Measurements from ENCODE around the gene NOC2L.
"Not testable (repeated sequence)": the region's sequence is repeated elsewhere in the genome, so short reads cannot be mapped to it uniquely, and the experiment has no call there.

The NOC2L gene

GRCh38 chr1:997993-998744 lies 39.1 kb upstream of the NOC2L start:
- Mint-ChIP-seq H3K27ac (no peak overlapping the region), H3K9me3 (no peaks in the 10 kb centered on the region), H3K27me3 (peaks cover 49% of the 10 kb centered on the region), H3K4me1 (ENCODE audit: low read depth) (peaks cover 9% of the 10 kb centered on the region), H3K4me3 (no peak overlapping the region), H3K36me3 (ENCODE audit: low read depth) (no peaks in the 10 kb centered on the region)
- no peak for DNase-seq

GRCh38 chr1:997713-997992 lies 38.6 kb upstream of the NOC2L start:
- peaks cover 11% of the 10 kb centered on the region for H3K4me1 Mint-ChIP-seq (ENCODE audit: low read depth)
- H3K27ac Mint-ChIP-seq, result no peak overlapping the region
- peaks cover under 1% of the 10 kb centered on the region for H3K9me3 Mint-ChIP-seq
- no peak for DNase-seq
- no peaks in the 10 kb centered on the region for H3K36me3 Mint-ChIP-seq (ENCODE audit: low read depth)
- H3K27me3 Mint-ChIP-seq, result peaks cover 44% of the 10 kb centered on the region
- H3K4me3 Mint-ChIP-seq, result no peak overlapping the region

GRCh38 chr1:996851-997712 lies 38.0 kb upstream of the NOC2L start:
- no peak overlapping the region for H3K4me3 Mint-ChIP-seq
- peaks cover 4% of the 10 kb centered on the region for H3K9me3 Mint-ChIP-seq
- peaks cover 14% of the 10 kb centered on the region for H3K4me1 Mint-ChIP-seq (ENCODE audit: low read depth)
- no peak overlapping the region for H3K27ac Mint-ChIP-seq
- H3K36me3 Mint-ChIP-seq (ENCODE audit: low read depth), result no peaks in the 10 kb centered on the region
- DNase-seq, result no peak
- H3K27me3 Mint-ChIP-seq, result peaks cover 42% of the 10 kb centered on the region

GRCh38 chr1:995665-996633 lies 36.9 kb upstream of the NOC2L start:
- peaks cover 38% of the 10 kb centered on the region for H3K27me3 Mint-ChIP-seq
- H3K9me3 Mint-ChIP-seq, result peaks cover 4% of the 10 kb centered on the region
- H3K4me1 Mint-ChIP-seq (ENCODE audit: low read depth), result peaks cover 17% of the 10 kb centered on the region
- H3K27ac Mint-ChIP-seq, result no peak overlapping the region
- DNase-seq, result no peak
- no peak overlapping the region for H3K4me3 Mint-ChIP-seq
- no peaks in the 10 kb centered on the region for H3K36me3 Mint-ChIP-seq (ENCODE audit: low read depth)

- peaks cover 39% of the 10 kb centered on the region for H3K27me3 Mint-ChIP-seq
- not testable (repeated sequence) for H3K27ac Mint-ChIP-seq; H3K36me3 Mint-ChIP-seq (ENCODE audit: low read depth); H3K9me3 Mint-ChIP-seq; H3K4me3 Mint-ChIP-seq; DNase-seq
- peaks cover 14% of the 10 kb centered on the region for H3K4me1 Mint-ChIP-seq (ENCODE audit: low read depth)
These were observed 35.5 kb upstream of the NOC2L start for GRCh38 chr1:994546-994945.

- H3K4me3 Mint-ChIP-seq, result no peak overlapping the region
- H3K36me3 Mint-ChIP-seq (ENCODE audit: low read depth), result no peaks in the 10 kb centered on the region
- peaks cover 49% of the 10 kb centered on the region for H3K27me3 Mint-ChIP-seq
- peaks cover 14% of the 10 kb centered on the region for H3K4me1 Mint-ChIP-seq (ENCODE audit: low read depth)
- no peak for DNase-seq
- H3K27ac Mint-ChIP-seq, result no peak overlapping the region
- peaks cover 4% of the 10 kb centered on the region for H3K9me3 Mint-ChIP-seq
These were observed 34.4 kb upstream of the NOC2L start for GRCh38 chr1:993379-993995.

GRCh38 chr1:992362-992761 lies 33.3 kb upstream of the NOC2L start:
- Mint-ChIP-seq H3K36me3 (ENCODE audit: low read depth) (no peaks in the 10 kb centered on the region), H3K4me1 (ENCODE audit: low read depth) (peaks cover 13% of the 10 kb centered on the region), H3K4me3 (no peak overlapping the region), H3K27ac (no peak overlapping the region), H3K9me3 (peaks cover 4% of the 10 kb centered on the region), H3K27me3 (peaks cover 52% of the 10 kb centered on the region)
- no peak for DNase-seq

GRCh38 chr1:991895-992294 lies 32.8 kb upstream of the NOC2L start:
- H3K36me3 Mint-ChIP-seq (ENCODE audit: low read depth), result no peaks in the 10 kb centered on the region
- no peak for DNase-seq
- peaks cover 48% of the 10 kb centered on the region for H3K27me3 Mint-ChIP-seq
- H3K9me3 Mint-ChIP-seq, result peaks cover 4% of the 10 kb centered on the region
- no peak overlapping the region for H3K4me3 Mint-ChIP-seq
- H3K27ac Mint-ChIP-seq, result no peak overlapping the region
- H3K4me1 Mint-ChIP-seq (ENCODE audit: low read depth), result peaks cover 13% of the 10 kb centered on the region

- H3K27ac Mint-ChIP-seq; H3K4me3 Mint-ChIP-seq; H3K9me3 Mint-ChIP-seq; DNase-seq; H3K36me3 Mint-ChIP-seq (ENCODE audit: low read depth): not testable (repeated sequence)
- peaks cover 13% of the 10 kb centered on the region for H3K4me1 Mint-ChIP-seq (ENCODE audit: low read depth)
- peaks cover 51% of the 10 kb centered on the region for H3K27me3 Mint-ChIP-seq
These were observed 32.2 kb upstream of the NOC2L start for GRCh38 chr1:991275-991674.

GRCh38 chr1:988061-988460 lies 29.0 kb upstream of the NOC2L start:
- not testable (repeated sequence) for H3K27ac Mint-ChIP-seq; H3K4me3 Mint-ChIP-seq; H3K9me3 Mint-ChIP-seq; H3K36me3 Mint-ChIP-seq (ENCODE audit: low read depth); DNase-seq
- Mint-ChIP-seq H3K4me1 (ENCODE audit: low read depth) (peaks cover 10% of the 10 kb centered on the region), H3K27me3 (peaks cover 52% of the 10 kb centered on the region)

GRCh38 chr1:985126-985525 lies 26.1 kb upstream of the NOC2L start:
- peaks cover 59% of the 10 kb centered on the region for H3K27me3 Mint-ChIP-seq

GRCh38 chr1:984476-984814 lies 25.4 kb upstream of the NOC2L start:
- Mint-ChIP-seq H3K27me3 (peaks cover 56% of the 10 kb centered on the region), H3K27ac (no peak overlapping the region), H3K36me3 (ENCODE audit: low read depth) (no peaks in the 10 kb centered on the region), H3K9me3 (no peaks in the 10 kb centered on the region), H3K4me1 (ENCODE audit: low read depth) (no peaks in the 10 kb centered on the region), H3K4me3 (no peak overlapping the region)
- DNase-seq, result no peak

More at GRCh38 chr1:985126-985525, 26.1 kb upstream of the NOC2L start:
- Mint-ChIP-seq H3K27ac (no peak overlapping the region), H3K9me3 (no peaks in the 10 kb centered on the region), H3K36me3 (ENCODE audit: low read depth) (no peaks in the 10 kb centered on the region), H3K4me3 (no peak overlapping the region), H3K4me1 (ENCODE audit: low read depth) (no peaks in the 10 kb centered on the region)
- no peak for DNase-seq

GRCh38 chr1:983798-984475 lies 24.9 kb upstream of the NOC2L start:
- Mint-ChIP-seq H3K9me3 (no peaks in the 10 kb centered on the region), H3K27ac (no peak overlapping the region), H3K4me1 (ENCODE audit: low read depth) (no peaks in the 10 kb centered on the region), H3K36me3 (ENCODE audit: low read depth) (no peaks in the 10 kb centered on the region), H3K27me3 (peaks cover 52% of the 10 kb centered on the region), H3K4me3 (no peak overlapping the region)
- DNase-seq, result peak; percentile 82

Data from activated T-cell treated with anti-CD3 and anti-CD28 coated beads, Interleukin-2, amount 50 U/mL, for 24 hours (primary cell).